Stimulated activated CD4-positive, alpha-beta T cell treated with anti-CD3 and anti-CD28 coated beads, Interleukin-1b, Interleukin-23, amount 100 ng/mL, for 24 hours (primary cell): ENCODE measurements around the gene CDR2L.
"Not testable (repeated sequence)": the region's sequence is repeated elsewhere in the genome, so short reads cannot be mapped to it uniquely, and the experiment has no call there.

ENCODE experiments used
- DNase-seq, 4 experiments: peaks; one replicate each; pipeline ENCODE4 v3.0.0-alpha.2; 2020; ENCODE audit warnings: low read depth in 4 of 4, low spot score in 1 of 4

Gene CDR2L

DNA sequence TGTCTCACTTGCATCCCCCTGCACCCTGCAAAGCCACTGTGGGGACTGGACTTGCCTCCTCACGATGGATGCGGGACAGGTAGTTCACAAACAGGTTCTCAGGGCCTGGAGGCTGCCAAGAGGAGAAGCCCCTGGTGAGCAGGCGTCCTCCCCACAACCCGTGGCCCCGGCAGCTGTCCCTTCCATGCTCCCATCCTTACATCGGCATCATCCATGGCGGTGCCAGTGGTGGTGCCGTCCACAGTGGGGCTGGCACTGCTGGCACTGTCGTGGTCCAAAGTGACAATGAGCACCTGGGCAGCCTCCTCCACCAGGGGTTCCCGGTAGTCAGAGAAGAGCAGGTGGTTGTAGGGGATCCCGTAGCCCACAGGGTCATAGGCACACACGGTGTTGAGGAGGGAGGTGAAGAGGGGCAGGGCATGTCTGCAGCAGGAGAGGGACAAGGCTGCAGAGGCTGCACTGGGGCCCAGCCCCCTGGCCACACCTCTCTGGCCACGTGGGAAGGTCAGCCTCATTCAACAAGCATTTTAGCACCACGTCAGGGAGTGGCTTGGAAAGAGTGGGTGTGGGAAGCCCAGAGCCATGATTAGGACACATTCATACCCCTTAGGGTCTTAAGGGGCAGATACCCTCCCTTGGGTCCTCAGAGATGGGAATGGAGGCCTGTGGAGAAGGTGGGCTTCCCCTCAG lies 27.5 kb upstream of the CDR2L start:
- DNase-seq, result no peak

DNA sequence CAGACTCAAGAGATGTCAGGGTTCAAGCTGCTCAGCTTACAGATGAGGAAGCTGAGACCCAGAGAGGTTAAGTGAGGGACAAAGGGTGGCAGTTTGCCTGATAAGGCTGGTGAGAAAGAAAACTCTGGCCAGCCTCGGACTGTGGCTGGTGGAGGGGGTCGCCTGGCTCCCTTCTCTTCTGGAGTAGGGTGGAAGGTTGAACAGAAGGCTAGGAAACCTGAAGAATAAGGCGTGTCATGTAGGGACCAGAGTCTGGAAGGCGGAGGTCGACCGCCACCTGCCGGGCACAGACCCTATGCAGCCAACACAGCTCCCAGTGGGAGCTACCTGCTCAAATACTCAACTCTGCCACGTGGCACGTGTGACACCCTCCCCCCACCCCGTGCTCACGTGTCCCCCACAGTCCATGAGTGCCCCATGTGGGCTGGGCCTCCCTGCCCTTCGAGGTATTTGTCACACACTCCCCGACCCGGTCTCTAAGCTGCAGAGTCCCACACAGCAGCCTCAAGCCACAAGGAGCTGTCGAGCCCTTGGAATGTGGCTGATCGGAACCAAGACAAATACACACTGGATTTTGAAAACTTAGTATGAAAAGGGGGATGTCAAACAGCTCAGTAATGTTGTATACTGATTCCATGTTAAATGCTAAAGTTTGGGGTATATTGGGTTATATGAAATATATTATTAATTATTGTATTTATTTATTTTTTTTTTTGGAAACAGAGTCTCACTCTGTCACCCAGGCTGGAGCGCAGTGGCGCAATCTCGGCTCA lies 26.7 kb upstream of the CDR2L start:
- DNase-seq, result peak in 2 of 4 experiments; percentile 30 to 50

DNA sequence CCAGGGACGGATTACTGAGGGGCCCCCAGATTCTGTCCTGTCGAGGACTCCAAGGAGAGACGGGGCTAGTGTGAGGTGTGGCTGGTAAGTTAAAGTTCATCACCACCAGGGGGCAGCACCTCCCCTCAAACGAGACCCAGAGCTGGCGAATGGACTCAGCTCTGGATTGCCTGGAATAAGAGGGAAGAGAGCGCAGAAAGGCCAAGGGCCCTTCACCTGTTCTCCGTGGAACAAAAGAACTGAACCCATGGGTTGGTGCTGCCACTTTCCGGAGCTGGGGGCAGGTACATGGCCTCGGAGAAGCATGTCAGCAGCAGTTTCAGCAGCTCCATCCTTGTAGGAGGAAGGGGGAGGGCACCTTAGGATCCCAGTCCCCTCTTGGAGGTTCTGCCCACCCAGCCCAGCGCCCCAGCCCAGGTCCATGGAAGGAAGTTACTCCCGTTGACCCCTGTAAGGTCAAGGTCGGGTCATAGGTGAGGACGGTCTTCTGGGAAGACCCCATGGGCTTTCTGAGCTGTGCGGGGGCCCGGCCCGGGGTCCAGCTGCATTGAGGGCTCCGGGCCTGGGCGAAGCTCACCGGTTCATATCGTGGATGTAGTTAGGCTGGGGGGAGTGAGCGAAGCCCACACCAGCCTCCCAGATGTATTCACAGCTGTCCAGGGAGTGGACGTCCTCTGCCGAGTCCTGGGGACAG lies 25.6 kb upstream of the CDR2L start:
- peak; percentile 74 to 89 (median 81) for DNase-seq

DNA sequence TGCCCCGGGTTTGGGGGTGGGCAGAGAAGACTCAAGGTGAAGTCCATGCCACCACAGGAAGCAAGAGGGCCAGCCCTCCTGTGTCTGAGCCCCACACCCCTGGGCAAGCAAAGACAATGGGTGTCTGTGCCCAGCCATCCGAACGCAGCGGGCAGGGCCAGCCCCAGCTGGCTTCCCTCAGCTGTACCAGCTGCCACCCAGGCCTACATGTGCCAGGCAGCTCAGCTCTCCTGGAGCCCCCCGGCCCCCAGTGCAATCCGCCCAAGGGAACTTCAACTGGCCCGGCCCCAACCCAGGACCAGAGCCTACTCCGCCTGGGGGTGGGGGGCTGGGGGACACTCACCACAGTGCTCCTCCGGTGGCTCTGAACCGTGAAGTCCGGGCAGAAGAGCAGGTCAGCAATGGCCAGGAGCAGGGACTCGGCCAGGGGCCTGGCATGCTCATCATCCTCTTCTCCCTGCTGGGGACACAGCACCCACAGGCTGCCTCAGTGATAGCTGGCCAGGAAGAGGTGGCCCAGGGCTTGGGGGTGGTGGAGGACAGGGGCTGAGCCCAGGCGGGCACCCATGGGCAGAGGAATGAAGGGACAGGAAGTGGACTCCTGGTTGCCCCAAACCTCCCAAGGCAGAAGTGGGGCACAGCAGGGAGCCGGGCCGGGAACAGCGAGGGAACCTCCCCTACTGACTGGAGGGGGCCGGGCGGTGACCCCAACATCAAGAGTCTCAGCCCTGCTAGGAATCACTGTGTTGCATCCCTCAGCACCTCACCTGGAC lies 24.6 kb upstream of the CDR2L start:
- no peak for DNase-seq

DNA sequence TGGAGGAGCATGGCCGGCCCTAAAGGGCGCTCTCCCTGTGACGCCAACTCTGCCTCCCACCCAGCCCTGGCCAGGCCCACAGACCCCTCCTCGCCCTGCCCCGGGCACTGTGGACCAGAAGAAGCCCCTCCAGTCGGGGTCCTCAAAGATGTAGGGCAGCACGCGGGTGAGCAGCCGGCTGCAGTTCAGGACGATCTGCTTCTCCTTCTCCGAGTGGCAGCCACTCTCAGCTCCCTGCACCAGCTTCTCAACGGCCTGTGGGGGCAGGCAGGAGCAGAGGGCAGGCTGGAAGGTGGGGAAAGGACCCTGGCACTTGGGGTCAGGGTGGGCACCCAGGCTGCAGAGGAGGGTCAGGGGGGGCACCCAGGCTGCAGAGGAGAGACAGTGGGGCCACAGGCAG lies 23.8 kb upstream of the CDR2L start:
- no peak for DNase-seq

DNA sequence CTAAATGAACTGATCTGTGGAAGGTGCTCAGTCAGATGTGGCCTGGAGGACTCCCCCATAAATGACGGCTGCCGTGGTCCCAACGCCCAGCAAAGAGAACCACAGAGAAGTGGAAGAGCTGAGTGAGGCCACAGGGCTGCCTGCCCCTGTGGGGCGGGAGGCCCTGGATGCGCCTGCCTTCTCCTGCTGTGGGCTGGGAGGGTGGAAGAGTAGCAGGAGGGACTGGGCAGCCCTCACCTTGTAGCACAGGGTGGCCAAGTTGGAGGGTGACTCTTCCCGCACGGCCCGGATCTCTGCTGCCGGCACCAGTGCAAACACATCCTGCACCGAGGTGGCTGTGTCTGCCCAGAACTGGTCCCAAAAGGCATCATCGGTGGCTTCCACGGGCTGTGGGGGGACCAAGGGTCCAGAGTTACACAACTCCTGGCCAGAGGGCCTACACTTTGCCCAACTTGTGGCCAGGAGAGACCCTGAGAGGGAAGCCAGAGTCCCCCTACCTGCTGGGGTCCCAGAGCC lies 23.1 kb upstream of the CDR2L start:
- DNase-seq, result no peak

DNA sequence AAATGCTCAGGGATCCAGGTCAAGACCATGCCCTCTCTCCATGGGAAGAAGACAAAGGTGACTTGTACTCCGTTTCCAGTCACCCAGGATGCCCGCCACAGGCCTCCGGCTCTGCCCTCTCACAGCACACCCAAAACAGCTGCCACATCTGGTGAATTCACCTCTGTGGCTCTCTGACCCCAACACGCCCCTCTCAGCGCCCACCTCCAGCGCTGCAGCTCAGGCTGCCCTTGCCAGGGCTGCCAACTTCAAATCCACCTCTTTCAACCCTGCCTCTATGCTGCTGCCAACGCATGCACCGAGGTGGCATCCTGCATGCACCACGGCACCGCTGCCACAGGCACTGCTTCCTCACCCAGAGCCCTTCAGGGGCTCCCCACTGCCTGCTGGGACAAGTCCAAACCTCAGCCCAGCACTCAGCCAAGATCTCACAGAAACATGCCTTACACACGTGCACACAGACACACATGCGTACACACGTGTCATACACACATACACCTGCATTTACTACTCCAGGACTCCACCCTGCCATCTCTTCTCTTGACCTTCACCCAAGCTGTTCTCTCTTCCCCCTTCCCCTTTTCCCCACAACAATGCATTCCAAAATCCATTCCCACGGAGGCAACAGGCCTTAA lies 22.3 kb upstream of the CDR2L start:
- no peak for DNase-seq

DNA sequence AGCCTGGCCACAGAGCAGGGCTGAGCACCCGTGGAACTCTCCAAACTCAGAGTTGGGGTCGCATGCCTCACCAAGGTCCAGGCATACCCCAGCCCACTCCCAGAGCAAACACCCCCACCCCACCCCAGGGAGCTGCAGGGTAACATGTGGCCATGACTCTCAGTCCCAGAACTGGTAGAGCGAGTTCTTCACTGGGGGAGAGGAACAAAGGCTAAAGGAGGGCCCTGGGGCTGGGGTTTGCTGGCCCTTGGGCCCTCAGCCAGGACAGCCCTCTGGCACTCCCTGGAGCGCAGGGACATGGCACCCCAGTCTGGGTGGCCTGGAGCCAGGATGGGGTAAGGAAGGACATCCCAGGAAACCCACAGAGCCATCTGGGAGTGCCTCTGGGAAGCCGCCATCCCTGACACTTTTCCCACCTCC lies 19.1 kb upstream of the CDR2L start:
- no peak for DNase-seq

DNA sequence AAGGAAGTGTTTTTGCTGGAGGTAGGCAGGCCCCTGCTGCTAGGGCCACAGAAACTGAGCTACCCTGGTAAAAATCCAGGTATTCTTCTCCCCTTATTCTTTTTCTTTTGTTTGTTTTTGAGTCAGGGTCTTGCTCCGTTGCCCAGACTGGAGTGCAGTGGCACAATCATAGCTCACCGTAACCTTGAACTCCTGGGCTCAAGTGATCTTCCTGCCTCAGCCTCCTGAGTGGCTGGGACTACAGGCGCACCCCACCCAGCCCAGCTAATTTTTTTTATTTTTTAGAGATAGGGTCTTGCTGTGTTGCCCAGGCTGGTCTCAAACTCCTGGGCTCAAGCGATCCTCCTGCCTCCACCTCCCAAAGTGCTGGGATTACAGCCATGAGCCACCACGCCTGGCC lies 17.9 kb upstream of the CDR2L start:
- DNase-seq, result not testable (repeated sequence)

DNA sequence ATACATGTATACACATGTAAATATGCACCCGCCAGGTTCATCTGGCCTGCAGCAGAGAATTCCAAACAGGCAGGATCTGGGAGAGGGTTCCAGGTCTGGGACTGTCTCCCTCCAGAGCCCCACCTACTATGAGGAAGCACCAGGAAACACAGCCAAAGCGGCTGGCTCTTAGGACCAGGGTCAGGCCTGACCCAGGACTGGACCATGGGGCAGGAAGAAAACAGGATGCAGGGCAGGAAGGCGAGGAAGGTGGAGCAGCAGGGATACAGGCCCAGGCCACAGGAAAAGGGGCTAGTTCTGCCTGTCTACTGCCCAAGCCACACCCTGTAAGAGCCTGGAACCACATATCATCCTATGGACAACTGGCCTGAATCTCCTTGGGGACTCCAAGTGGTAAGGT lies 17.0 kb upstream of the CDR2L start:
- no peak for DNase-seq

DNA sequence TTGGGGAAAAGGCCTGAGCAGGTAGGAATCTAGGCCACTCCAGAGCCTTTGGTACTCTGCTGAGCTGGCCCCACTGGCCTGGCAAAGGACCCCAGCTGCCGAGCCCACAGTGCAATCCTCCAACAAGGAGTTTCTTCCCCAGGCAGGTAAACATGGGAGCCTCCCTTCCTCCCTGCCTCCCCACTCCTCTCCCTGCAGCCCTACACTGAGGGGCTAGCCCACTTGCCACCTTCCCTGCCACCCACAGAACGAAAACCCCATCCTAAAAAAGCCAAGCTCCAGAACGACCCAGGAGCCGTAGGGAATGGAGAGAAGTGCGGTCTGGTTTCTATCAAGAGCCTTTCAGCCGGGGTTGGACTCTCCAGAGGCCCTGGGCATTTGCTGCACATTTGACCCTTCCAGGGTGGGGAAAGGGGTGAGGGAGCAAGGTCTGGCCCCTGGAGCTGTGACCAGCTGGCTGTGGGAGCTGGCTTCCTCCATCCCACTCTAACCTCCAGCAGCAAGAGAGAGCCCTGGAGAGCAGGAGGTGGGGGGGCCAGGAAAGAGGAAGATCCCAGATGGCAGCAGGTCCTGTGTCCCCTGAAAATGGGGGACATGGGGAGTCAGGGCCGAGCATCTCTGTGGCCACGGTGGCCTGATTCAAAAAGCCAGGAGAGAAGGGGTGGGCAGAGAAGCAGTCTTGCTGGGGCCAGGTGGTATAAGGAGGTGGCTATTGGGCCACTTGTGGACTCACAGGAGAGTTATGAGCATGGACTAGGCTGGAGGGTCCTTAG lies 16.2 kb upstream of the CDR2L start:
- DNase-seq, result no peak

DNA sequence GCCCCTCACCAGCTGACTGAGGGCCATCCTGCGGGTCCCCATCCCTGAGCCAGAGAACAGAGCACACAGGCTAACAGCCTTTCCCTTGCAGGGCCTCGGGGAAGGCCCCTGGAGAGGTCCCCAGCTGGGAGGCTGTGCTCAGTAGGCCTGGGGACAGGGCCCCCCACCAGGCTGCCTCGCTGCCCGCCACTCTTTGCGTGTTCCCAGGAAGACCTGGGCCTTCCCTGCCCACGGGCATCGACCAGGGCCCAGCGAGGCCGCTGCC lies 15.7 kb upstream of the CDR2L start:
- no peak for DNase-seq

DNA sequence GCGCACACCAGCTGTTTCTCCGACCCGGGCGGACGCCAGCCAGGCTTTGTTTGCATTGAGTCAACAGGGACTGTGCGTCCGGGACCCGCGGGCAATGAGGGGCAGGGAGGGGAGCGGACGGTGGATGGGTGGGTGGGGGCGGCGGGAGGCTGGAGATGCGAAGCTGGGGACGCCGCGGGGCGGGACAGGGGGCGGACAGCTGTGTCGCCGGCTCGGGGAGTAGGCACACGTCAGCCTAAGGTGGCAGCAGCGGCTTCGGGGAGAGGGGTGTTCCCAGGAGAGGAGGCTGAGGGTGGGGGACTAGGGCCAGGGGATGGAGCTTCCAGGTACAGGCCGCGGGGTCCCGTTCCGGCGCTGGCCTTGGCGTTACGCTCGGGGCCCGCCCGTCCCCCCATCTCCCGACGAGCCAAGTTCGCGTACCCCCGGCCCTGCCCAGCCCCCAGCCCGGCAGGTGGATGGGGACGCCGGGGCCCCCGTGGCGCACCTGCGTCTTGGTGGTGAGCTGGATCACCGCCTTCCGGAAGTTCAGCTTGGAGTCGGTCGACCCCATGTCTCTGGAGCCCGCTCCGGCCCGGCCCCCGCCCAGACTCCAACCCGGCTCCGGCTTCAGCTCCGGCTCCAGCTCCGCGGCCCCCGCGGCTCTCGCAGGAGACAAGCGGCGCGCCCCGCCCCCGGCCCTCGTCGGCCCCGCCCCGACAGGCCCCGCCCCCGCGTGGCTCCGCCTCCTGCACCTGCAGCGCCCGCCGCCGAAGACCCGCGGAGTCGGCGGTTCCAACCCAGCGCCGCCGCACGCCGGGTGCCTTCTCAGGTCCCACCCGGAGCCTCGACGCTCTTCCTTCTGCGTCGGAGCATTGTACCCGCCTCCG lies 15.1 kb upstream of the CDR2L start, which contains the start of gene HID1:
Gene HID1 (minus strand): TSS at position 653 of the 866 bp plus-strand sequence. CDS start 103 bp downstream, at position 550.
- peak; percentile 55 to 69 (median 64) for DNase-seq

DNA sequence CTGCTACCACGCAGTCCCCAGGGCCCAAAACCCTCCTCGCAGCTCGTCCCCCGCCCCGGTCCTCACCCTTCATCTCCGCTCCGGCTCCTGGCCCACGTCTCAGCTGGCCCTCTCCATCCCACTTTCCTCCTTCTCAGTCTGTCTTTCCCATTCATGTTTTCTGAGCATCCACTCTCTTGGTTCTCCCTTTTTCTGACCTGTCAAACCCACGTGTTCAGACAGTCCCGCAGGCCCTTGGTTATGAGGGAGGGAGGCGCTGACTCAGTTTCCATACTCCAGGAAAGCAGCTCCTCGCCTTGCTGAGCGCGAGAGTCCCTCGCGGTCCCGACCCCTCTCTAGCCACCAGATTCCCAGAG lies 14.5 kb upstream of the CDR2L start:
- no peak for DNase-seq

DNA sequence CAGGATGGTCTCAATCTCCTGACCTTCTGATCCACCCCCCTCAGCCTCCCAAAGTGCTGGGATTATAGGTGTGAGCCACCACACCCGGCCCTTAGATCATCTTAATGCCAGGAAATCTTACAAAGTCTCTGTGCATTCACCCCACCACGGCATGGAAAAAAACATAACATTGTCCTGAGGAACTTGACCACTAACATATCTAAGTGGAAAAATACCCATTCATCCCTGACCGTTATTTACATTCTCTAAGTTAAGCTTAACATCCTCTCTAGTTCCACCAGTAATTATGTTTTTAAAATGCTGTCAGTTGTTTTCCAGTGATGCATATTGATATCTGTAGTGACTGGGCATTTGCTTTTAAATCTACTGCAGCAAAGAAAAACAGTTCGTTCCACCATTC lies 11.5 kb upstream of the CDR2L start:
- no peak for DNase-seq

DNA sequence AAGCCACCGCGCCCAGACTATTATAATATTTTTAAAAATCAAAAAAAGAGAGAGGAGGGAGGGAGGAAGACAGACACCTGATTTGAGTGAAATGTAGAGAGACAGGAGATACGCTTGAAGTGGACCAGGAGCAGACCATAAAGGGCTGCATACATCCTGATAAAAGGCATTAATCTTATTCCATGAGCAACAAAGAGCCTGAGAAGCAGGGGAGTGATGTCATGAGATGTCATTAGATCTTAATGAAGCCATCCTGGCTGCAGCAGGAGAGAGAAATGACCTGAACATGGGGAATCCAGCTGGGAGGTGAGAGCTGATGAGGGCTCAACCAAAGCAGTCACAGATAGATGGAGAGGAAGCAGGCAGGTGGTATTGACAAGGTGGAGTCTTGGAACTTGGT lies 9.6 kb upstream of the CDR2L start:
- no peak for DNase-seq

DNA sequence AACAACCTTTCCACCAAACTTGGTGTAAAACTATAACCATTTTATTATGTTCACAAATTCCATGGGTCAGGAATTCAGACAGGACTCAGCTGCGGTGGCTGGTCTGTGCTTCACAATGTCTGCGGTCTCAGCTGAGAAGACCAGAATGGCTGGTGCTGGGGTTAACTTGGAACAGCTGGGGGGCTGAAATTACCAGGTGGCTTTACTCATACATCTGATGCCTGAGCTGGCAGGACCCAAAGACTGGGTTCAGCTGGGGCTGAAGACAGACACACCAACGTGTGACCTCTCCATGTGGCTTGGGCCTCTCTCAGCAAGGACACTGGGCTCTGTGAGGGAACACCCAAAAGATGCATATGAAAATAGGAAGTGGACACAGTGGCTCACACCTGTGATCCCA lies 9.2 kb upstream of the CDR2L start:
- DNase-seq, result no peak

DNA sequence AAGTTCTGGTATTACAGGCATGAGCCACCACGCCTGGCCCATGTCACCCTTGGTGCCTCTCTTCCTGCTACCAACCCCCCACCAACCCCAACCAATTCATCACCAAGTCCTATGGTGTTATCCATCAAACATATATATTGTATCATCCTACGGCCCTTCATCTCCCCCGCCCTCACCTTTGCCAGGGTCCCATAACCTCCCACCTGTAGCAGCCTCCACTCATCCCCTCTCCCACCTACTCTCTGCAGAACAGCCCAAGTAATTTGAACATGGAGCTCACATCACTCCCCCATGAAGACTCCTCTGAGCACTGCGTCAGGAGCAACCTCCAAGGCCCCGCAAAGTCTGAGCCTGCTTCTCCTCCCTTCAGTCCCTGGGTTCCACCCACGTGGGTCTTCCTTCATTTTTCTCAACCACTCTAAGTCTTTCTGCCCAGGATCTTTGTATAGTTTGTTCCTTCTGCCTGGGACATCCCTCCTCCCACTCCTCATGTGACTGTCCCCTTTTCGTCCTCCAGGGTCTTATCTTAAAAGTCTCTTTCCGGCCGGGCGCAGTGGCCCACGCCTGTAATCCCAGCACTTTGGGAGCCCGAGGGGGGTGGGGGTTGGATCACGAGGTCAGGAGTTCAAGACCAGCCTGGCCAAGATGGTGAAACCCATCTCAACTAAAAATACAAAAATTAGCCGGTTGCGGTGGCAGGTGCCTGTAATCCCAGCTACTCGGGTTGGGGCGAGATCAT lies 7.9 kb upstream of the CDR2L start:
- DNase-seq, result no peak
